HG02588 (cell line): ENCODE results near the gene CELF5.
"Not testable (repeated sequence)": the region's sequence is repeated elsewhere in the genome, so short reads cannot be mapped to it uniquely, and the experiment has no call there.

ENCODE experiments used
- ATAC-seq: cut with Tn5 transposase; IDR thresholded peaks from one replicate; pipeline ENCODE4 v1.9.1; 2021; ENCODE audit warnings: mild to moderate bottlenecking, moderate library complexity; ENCODE audit not compliant: unreplicated experiment

CELF5 gene

DNA sequence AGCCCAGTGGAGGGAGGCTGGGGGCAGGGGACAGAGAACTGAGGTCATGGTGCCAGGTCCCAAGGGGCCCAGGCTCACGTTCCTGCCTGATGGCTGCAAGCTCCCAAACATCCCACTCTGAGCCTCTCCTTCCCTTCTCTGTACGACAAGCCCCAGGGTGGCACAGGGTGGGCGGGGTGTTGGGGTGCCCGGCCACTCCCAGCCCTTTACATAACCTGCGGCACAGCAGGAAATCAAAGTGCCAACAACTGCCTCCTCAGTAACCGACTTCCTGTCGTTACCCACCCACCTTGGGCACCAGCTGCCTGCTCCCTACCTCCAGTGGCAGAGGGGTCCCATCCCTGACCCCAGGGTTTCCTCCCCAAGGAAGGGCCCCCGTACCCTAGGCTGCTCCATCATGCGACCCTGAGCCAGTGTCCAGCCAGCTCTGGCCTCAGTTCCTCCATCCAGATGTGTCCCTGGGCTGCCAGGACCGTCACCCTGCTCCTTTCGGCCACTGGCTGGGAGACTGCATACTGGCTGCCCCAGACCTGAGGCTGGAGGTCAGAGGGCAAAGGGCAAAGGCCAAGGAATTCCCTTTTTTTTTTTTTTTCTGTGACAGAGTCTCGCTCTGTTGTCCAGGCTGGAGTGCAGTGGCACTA is 114.2 kb downstream of the CELF5 start:
- ATAC-seq, result no peak

DNA sequence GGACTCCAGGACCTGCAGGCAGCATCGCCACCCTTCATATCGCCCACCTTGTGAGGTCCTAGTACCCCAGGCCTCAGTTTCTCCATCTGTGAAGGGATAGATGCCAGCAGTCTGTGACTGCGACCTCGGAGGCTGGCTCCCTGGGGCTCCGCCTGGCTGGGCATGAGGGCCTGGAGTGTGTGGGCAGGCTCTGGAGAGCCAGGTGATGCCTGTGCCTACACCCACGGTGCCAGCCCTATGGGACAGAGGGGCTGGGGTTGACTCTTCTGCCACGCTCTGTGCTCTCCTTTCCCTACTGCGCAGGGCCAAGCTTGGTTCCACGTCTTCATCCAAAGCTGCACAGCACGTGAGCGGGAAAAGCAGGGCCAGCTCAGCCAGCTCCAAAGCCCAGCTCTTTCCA is 115.9 kb downstream of the CELF5 start:
- ATAC-seq, result no peak

DNA sequence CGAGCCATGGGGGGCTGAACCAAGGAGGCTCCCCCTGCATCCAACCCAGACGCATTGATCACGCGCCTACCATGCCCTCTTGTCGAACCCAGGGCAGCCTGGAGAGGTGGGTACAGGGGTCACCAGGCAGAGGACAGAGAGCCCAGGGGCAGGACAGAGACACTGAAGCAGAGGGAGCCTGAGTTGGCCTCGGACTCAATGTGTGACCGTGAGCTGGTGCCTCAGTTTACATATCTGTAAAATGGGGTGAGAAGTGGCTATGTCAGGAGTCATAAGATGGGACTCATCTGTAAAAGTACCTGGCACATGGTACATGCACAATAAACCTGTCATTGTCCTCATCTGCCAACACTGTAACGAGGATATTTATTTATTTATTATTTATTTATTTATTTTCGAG is 117.8 kb downstream of the CELF5 start:
- ATAC-seq, result no peak

DNA sequence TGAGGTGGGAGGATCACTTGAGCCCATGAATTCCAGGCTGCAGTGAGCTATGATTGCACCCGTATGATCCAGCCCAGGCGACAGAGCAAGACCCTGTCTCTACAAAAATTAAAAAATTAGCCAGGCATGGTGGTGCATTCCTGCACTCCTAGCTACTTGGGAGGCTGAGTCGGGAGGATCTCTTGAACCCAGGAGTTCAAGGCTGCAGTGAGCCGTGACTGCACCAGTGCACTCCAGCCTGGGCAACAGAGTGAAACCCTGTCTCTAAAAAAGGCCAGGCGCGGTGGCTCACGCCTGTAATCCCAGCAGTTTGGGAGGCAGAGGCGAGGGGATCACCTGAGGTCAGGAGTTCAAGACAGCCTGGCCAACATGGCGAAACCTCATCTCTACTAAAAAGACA is 118.5 kb downstream of the CELF5 start:
- ATAC-seq, result not testable (repeated sequence)

DNA sequence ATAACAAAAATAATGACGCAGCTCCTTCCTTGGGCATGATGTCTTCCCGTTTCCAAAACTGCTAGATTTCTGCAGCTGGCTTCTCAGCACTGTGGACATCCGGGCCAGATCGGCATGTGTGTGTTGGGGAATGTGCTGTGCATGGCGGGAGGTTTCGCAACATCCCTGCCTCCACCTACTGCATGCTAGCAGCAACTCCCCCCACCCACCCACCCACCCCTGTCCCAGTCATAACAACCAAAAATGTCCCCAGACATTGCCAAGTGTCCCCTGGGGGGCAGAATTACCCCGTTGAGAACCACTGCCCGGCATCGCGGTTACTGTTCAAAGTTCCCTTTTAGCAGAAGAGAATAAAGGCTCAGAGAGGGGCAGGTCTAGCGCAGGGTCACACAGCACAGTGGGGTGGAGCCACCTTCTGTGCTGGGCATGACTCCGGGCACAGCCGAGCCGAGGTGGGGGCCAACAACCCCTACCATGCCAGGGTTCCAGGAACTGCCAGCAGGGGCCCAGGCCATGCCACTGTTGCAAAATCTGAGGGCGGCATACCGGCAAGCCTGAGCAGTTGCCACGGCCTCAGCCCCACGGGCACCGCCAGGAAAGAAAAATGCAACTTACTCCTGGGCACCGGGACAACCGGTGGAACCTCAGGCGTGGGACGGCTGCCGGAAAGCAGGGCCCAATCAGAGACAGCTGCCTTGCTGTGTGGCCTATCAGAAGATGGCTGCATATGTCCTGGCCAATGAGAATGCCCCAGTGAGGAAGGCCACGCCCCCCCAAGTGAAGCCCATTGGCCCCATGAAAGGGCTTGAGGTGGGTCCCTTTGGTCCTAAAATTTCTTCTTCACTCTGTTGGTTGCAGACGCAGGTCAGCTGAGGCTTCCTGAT is 119.4 kb downstream of the CELF5 start:
- ATAC-seq, result no peak

DNA sequence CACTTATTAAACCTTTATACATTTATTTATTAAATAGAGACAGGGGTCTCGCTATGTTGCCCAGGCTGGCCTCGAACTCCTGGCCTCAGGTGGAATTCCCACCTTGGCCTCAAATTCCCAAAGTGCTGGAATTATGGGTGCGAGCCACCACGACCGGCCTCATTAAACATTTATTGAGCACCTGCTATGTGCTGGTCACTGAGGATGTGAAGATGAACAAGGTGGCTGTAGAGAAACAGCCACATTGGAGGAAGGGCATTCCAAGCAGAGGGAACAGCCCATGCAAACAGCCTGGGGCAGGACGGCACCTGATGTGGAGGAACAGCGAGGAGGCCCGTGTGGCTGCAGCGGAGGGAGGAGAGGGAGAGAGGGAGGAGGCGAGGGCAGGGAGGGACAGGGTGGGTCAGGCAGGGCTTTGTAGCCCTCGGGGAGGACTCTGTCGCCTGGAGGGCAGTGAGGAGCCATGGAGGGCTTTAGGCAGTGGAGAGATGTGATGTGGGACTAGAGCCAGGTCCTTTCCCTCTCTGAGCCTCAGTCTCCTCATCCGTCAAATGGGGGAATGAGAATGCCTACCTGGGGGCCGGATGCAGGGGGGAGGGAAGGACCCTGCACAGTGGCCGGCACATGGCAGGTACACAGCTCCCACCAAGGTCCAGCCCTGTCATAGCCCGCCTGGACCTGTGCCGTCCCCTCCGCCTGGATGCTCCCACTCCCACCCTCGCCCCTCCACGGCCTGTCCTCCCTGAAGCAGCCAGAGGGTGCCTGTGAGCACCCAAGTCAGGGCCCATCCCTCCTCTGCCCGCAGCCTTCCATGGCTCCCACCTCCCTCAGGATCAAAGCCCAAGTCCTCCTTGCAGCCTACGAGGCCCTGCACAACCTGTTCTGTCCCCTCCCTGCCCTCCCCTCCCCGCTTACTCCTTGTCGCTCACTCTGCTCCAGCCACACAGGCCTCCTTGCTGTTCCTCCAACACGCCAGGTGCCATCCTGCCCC is 120.4 kb downstream of the CELF5 start:
- no peak for ATAC-seq

DNA sequence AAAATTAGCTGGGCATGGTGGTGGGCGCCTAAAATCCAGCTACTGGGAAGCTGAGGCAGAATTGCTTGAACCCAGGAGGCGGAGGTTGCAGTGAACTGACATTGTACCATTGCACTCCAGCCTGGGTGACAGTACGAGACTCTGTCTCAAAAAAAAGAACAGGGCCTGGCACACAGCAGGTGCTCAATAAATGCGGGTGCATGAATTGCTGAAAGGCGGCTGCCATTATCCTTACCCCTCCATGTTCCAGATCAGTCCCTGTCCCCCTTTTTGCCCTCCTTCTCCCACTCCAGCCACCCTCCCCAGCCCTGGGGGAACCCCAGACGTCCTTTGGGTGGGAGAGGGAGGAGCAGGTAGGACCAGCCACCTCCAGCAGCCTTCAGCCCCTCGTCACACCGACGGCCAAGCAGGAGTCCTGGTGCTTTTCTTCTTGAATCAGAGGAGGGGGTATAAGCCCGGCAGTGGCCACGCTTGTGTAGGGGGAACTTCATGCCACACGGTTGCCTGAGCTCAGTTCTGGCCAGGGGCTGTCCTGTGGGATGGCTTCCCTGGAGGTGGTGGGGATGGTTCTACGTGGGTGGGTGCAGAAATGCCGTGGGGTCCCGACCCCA is 121.5 kb downstream of the CELF5 start:
- ATAC-seq, result no peak
